Astrocyte (in vitro differentiated cells and primary cell): Measurements from ENCODE around the gene ZBTB24. TPM values are rescaled to one million over a fixed set of nuclear protein-coding genes. Genes with fewer than 3 reads are reported as not detected.

ENCODE experiments used
- DNase-seq: peaks from one replicate; pipeline ENCODE4 v3.0.0-alpha.2; 2010; ENCODE audit warnings: low read depth
- FAIRE-seq: peaks from 2 replicates; lab custom pipeline; 2011; peaks lifted over from hg19 to GRCh38; lab: Jason Lieb, UNC
- H2AFZ ChIP-seq: 2 replicates; pipeline ENCODE4 v1.6.0; 2012; ENCODE audit warnings: low read depth, low read length, inconsistent platforms
- H3K27ac ChIP-seq: 2 replicates; pipeline ENCODE4 v1.5.1; 2011; ENCODE audit warnings: low read depth, low read length, inconsistent platforms
- H3K27me3 ChIP-seq: 2 replicates; pipeline ENCODE4 v1.6.0; 2011; ENCODE audit warnings: low read length, inconsistent platforms; ENCODE audit not compliant: insufficient read depth
- H3K36me3 ChIP-seq: 2 replicates; pipeline ENCODE4 v1.5.1; 2011; ENCODE audit warnings: low read length, inconsistent platforms; ENCODE audit not compliant: insufficient read depth
- H3K4me1 ChIP-seq: 2 replicates; pipeline ENCODE4 v1.5.1; 2011; ENCODE audit warnings: low read length, inconsistent platforms; ENCODE audit not compliant: insufficient read depth
- H3K4me2 ChIP-seq: 2 replicates; pipeline ENCODE4 v1.6.0; 2012; ENCODE audit warnings: low read length, inconsistent platforms
- H3K4me3 ChIP-seq: 2 replicates; pipeline ENCODE4 v1.5.1; 2011; ENCODE audit warnings: low read depth, mild to moderate bottlenecking, low read length, inconsistent platforms; ENCODE audit not compliant: insufficient read depth
- H3K79me2 ChIP-seq: 2 replicates; pipeline ENCODE4 v1.6.0; 2012; ENCODE audit warnings: mild to moderate bottlenecking, low read length, inconsistent platforms; ENCODE audit not compliant: insufficient read depth
- H3K9ac ChIP-seq: 2 replicates; pipeline ENCODE4 v1.6.0; 2012; ENCODE audit warnings: mild to moderate bottlenecking, low read length, inconsistent platforms
- H3K9me3 ChIP-seq: 2 replicates; pipeline ENCODE4 v1.5.1; 2012; ENCODE audit warnings: low read depth, mild to moderate bottlenecking, low read length, inconsistent platforms; ENCODE audit not compliant: insufficient read depth
- H4K20me1 ChIP-seq: 2 replicates; pipeline ENCODE4 v1.6.0; 2012; ENCODE audit warnings: low read length, inconsistent platforms; ENCODE audit not compliant: insufficient read depth
- H3K27ac Mint-ChIP-seq: one replicate; pipeline ENCODE4 v1.8.0; 2021; ENCODE audit warnings: mild to moderate bottlenecking, mixed read lengths; ENCODE audit not compliant: unreplicated experiment
- H3K27me3 Mint-ChIP-seq: one replicate; pipeline ENCODE4 v1.8.0; 2021; ENCODE audit warnings: low read depth, mixed read lengths; ENCODE audit not compliant: unreplicated experiment
- H3K36me3 Mint-ChIP-seq: one replicate; pipeline ENCODE4 v1.8.0; 2021; ENCODE audit warnings: low read depth, mixed read lengths; ENCODE audit not compliant: unreplicated experiment
- H3K4me1 Mint-ChIP-seq: one replicate; pipeline ENCODE4 v1.8.0; 2021; ENCODE audit warnings: low read depth, mixed read lengths; ENCODE audit not compliant: unreplicated experiment
- H3K4me3 Mint-ChIP-seq: one replicate; pipeline ENCODE4 v1.8.0; 2021; ENCODE audit warnings: mild to moderate bottlenecking, moderate library complexity, mixed read lengths; ENCODE audit not compliant: unreplicated experiment
- H3K9me3 Mint-ChIP-seq: one replicate; pipeline ENCODE4 v1.8.0; 2021; ENCODE audit warnings: mild to moderate bottlenecking, mixed read lengths; ENCODE audit not compliant: unreplicated experiment
- CTCF ChIP-seq: IDR thresholded peaks from 2 replicates; pipeline ENCODE4 v1.5.1; 2011; ENCODE audit warnings: low read depth, mild to moderate bottlenecking, inconsistent platforms, low read length, moderate library complexity; ENCODE audit not compliant: insufficient read depth
- EZH2 ChIP-seq: IDR thresholded peaks from 2 replicates; pipeline ENCODE4 v1.6.1; 2012; ENCODE audit warnings: mild to moderate bottlenecking, low read length, inconsistent platforms; ENCODE audit not compliant: insufficient read depth
- total RNA-seq: library from RNA; stranded (reverse); gene quantifications from 2 replicates; pipeline ENCODE4 v1.2.1, GENCODE V29; 2021

Gene ZBTB24
- total RNA-seq, 1 donor from 2014 or later: 9.3 TPM

GRCh38 chr6:109447878-109448555 is 35.0 kb downstream of the ZBTB24 start:
- Histone ChIP-seq H3K4me2 (no peak overlapping the region), H3K27ac (no peak overlapping the region), H3K79me2 (no peaks in the 10 kb centered on the region), H3K36me3 (peaks cover 19% of the 10 kb centered on the region), H3K4me1 (no peaks in the 10 kb centered on the region), H3K27me3 (no peaks in the 10 kb centered on the region), H3K9me3 (no peaks in the 10 kb centered on the region), H4K20me1 (peaks cover 32% of the 10 kb centered on the region), H2AFZ (no peak overlapping the region), H3K4me3 (no peak overlapping the region), H3K9ac (no peak overlapping the region)
- H3K36me3 Mint-ChIP-seq: peaks cover 25% of the 10 kb centered on the region
- H3K4me3 Mint-ChIP-seq: no peak overlapping the region
- H3K27me3 Mint-ChIP-seq: no peaks in the 10 kb centered on the region
- H3K9me3 Mint-ChIP-seq: no peaks in the 10 kb centered on the region
- TF ChIP-seq EZH2: no peak
- TF ChIP-seq CTCF: no peak
- peaks cover 1% of the 10 kb centered on the region for H3K4me1 Mint-ChIP-seq
- FAIRE-seq: no peak
- H3K27ac Mint-ChIP-seq: no peak overlapping the region
- no peak for DNase-seq

- H3K36me3 Mint-ChIP-seq: peaks cover 23% of the 10 kb centered on the region
- no peak for TF ChIP-seq CTCF
- no peak for TF ChIP-seq EZH2
- no peaks in the 10 kb centered on the region for H3K9me3 Mint-ChIP-seq
- Histone ChIP-seq H3K9ac (no peak overlapping the region), H3K79me2 (no peaks in the 10 kb centered on the region), H3K9me3 (no peaks in the 10 kb centered on the region), H3K4me1 (no peaks in the 10 kb centered on the region), H3K36me3 (peaks cover 20% of the 10 kb centered on the region), H3K27ac (no peak overlapping the region), H3K27me3 (no peaks in the 10 kb centered on the region), H4K20me1 (peaks cover 41% of the 10 kb centered on the region), H2AFZ (no peak overlapping the region), H3K4me3 (no peak overlapping the region), H3K4me2 (no peak overlapping the region)
- no peaks in the 10 kb centered on the region for H3K27me3 Mint-ChIP-seq
- no peak overlapping the region for H3K27ac Mint-ChIP-seq
- DNase-seq (no peak), FAIRE-seq (no peak)
- H3K4me3 Mint-ChIP-seq: no peak overlapping the region
- H3K4me1 Mint-ChIP-seq: no peaks in the 10 kb centered on the region
These were observed 35.9 kb downstream of the ZBTB24 start for GRCh38 chr6:109447087-109447486.

- no peaks in the 10 kb centered on the region for H3K27me3 Mint-ChIP-seq
- no peak overlapping the region for H2AFZ ChIP-seq
- H3K36me3 Mint-ChIP-seq: peaks cover 20% of the 10 kb centered on the region
- no peak for TF ChIP-seq CTCF
- TF ChIP-seq EZH2: no peak
- H3K4me2 ChIP-seq: no peak overlapping the region
- no peaks in the 10 kb centered on the region for H3K79me2 ChIP-seq
- peaks cover 46% of the 10 kb centered on the region for H4K20me1 ChIP-seq
- H3K4me3 Mint-ChIP-seq: no peak overlapping the region
- no peaks in the 10 kb centered on the region for H3K4me1 Mint-ChIP-seq
- no peaks in the 10 kb centered on the region for H3K9me3 Mint-ChIP-seq
- H3K4me3 ChIP-seq: no peak overlapping the region
- no peaks in the 10 kb centered on the region for H3K27me3 ChIP-seq
- H3K9ac ChIP-seq: no peak overlapping the region
- no peak for DNase-seq
- H3K27ac ChIP-seq: no peak overlapping the region
- H3K27ac Mint-ChIP-seq: no peak overlapping the region
- peaks cover 20% of the 10 kb centered on the region for H3K36me3 ChIP-seq
- FAIRE-seq: no peak
- H3K9me3 ChIP-seq: no peaks in the 10 kb centered on the region
- peaks cover under 1% of the 10 kb centered on the region for H3K4me1 ChIP-seq
These were observed 36.5 kb downstream of the ZBTB24 start for GRCh38 chr6:109446541-109446940.
